ENCODE measurements around the gene SASH1.

DNA sequence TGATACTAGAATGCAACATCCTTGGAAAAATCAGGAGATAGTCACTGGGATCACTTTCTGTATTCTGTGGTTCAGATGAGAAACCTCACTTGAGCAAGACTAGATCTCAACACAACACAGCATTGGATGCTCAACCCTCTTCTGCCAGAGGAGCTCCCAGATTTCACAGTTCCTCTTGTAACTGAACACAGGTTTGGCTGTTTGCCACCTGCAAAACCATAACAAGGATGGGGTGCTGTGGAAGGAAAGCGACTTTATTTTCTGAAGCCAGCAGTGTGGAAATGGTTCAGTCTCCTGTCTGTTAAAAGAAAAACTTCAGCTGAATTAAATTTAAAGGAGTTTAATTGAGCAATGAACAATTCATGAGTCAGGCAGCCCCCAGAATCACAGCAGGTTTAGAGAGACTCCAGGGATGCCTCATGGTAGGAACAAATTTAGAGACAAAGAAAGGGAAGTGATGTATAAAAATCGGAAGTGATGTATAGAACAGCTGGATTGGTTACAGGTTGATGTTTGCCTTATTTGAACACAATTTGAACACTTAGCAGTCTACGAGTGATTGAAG lies 254.3 kb downstream of the SASH1 start:
- TF ChIP-seq POLR2A (IDR thresholded peaks at IDR 0.05; ENCODE audit: low read length) (no peak), GATA1 (IDR thresholded peaks at IDR 0.05; ENCODE audit: low read depth, low read length) (no peak)
